GM19328 (cell line): ENCODE measurements around the gene DLGAP1.
A peak's percentile ranks its signal among the peaks of the same experiment; 100 is the strongest.

Source experiments
- ATAC-seq: cut with Tn5 transposase; IDR thresholded peaks from one replicate; pipeline ENCODE4 v1.9.1; 2021; ENCODE audit warnings: mild to moderate bottlenecking, moderate library complexity; ENCODE audit not compliant: unreplicated experiment

The DLGAP1 gene

GRCh38 chr18:3794537-3795348 is 660.4 kb downstream of the DLGAP1 start:
- ATAC-seq: no peak

GRCh38 chr18:3793545-3793944 is 661.6 kb downstream of the DLGAP1 start:
- no peak for ATAC-seq

GRCh38 chr18:3793111-3793510 is 662.0 kb downstream of the DLGAP1 start:
- no peak for ATAC-seq

GRCh38 chr18:3792711-3793110 is 662.4 kb downstream of the DLGAP1 start:
- no peak for ATAC-seq

- ATAC-seq: no peak
These were observed 663.9 kb downstream of the DLGAP1 start for GRCh38 chr18:3791238-3791637.

- no peak for ATAC-seq
These were observed 664.4 kb downstream of the DLGAP1 start for GRCh38 chr18:3790703-3791102.

- ATAC-seq: no peak
These were observed 665.6 kb downstream of the DLGAP1 start for GRCh38 chr18:3789525-3789924.

GRCh38 chr18:3784949-3785348 is 670.2 kb downstream of the DLGAP1 start:
- no peak for ATAC-seq

- ATAC-seq: no peak
These were observed 672.2 kb downstream of the DLGAP1 start for GRCh38 chr18:3782901-3783300.

- no peak for ATAC-seq
These were observed 677.4 kb downstream of the DLGAP1 start for GRCh38 chr18:3777719-3778118.

GRCh38 chr18:3777122-3777521 is 678.0 kb downstream of the DLGAP1 start:
- ATAC-seq: no peak

- no peak for ATAC-seq
These were observed 679.1 kb downstream of the DLGAP1 start for GRCh38 chr18:3775996-3776395.

- no peak for ATAC-seq
These were observed 681.8 kb downstream of the DLGAP1 start for GRCh38 chr18:3773303-3773702.

GRCh38 chr18:3771121-3771971 is 683.8 kb downstream of the DLGAP1 start:
- ATAC-seq: peak; percentile 95

GRCh38 chr18:3761266-3761665 is 693.8 kb downstream of the DLGAP1 start:
- ATAC-seq: no peak

GRCh38 chr18:3760741-3761140 is 694.4 kb downstream of the DLGAP1 start:
- ATAC-seq: no peak

GRCh38 chr18:3759099-3759498 is 696.0 kb downstream of the DLGAP1 start:
- ATAC-seq: no peak

GRCh38 chr18:3758531-3758930 is 696.6 kb downstream of the DLGAP1 start:
- no peak for ATAC-seq

GRCh38 chr18:3757361-3757760 is 697.7 kb downstream of the DLGAP1 start:
- ATAC-seq: no peak

GRCh38 chr18:3753106-3753505 is 702.0 kb downstream of the DLGAP1 start:
- ATAC-seq: no peak

GRCh38 chr18:3748086-3748485 is 707.0 kb downstream of the DLGAP1 start:
- ATAC-seq: no peak
